NCI-H146 treated with DMSO at 0.1 percent for 48 hours (cell line): ENCODE measurements around the gene COL1A2.

ENCODE experiments used
- DNase-seq: peaks from one replicate; lab custom pipeline; 2025; ENCODE audit not compliant: unreplicated experiment; lab: John Stamatoyannopoulos, UW

COL1A2 gene

GRCh38 chr7:94432817-94433216 is 38.1 kb downstream of the COL1A2 start:
- DNase-seq: no peak

GRCh38 chr7:94433224-94433623 is 38.5 kb downstream of the COL1A2 start:
- DNase-seq: no peak

- DNase-seq: no peak
Observed at GRCh38 chr7:94434042-94434441, 39.3 kb downstream of the COL1A2 start.

- peak; percentile 72 for DNase-seq
Observed at GRCh38 chr7:94436018-94436604, 41.4 kb downstream of the COL1A2 start.

GRCh38 chr7:94436700-94437099 is 42.0 kb downstream of the COL1A2 start:
- DNase-seq: no peak

GRCh38 chr7:94439893-94440381 is 45.2 kb downstream of the COL1A2 start:
- peak; percentile 32 for DNase-seq

- DNase-seq: peak; percentile 52
Observed at GRCh38 chr7:94440451-94441039, 45.9 kb downstream of the COL1A2 start.

GRCh38 chr7:94441138-94441537 is 46.4 kb downstream of the COL1A2 start:
- no peak for DNase-seq

GRCh38 chr7:94442639-94443038 is 47.9 kb downstream of the COL1A2 start:
- no peak for DNase-seq

- peak; percentile 77 for DNase-seq
Observed at GRCh38 chr7:94444813-94445212, 50.1 kb downstream of the COL1A2 start.

GRCh38 chr7:94445696-94446194 is 51.0 kb downstream of the COL1A2 start:
- DNase-seq: peak; percentile 15

- DNase-seq: no peak
Observed at GRCh38 chr7:94446308-94446707, 51.6 kb downstream of the COL1A2 start.

- peak; percentile 37 for DNase-seq
Observed at GRCh38 chr7:94449151-94449725, 54.5 kb downstream of the COL1A2 start.

- no peak for DNase-seq
Observed at GRCh38 chr7:94450044-94450697, 55.5 kb downstream of the COL1A2 start.

- no peak for DNase-seq
Observed at GRCh38 chr7:94451187-94451586, 56.5 kb downstream of the COL1A2 start.

GRCh38 chr7:94452239-94452638 is 57.5 kb downstream of the COL1A2 start:
- DNase-seq: peak; percentile 82

- no peak for DNase-seq
Observed at GRCh38 chr7:94453898-94454297, 59.2 kb downstream of the COL1A2 start.

- DNase-seq: no peak
Observed at GRCh38 chr7:94458041-94458440, 63.3 kb downstream of the COL1A2 start.

- no peak for DNase-seq
Observed at GRCh38 chr7:94466516-94466915, 71.8 kb downstream of the COL1A2 start.

GRCh38 chr7:94471604-94472003 is 76.9 kb downstream of the COL1A2 start:
- DNase-seq: no peak

- no peak for DNase-seq
Observed at GRCh38 chr7:94472608-94473007, 77.9 kb downstream of the COL1A2 start.
